Measurements from ENCODE around the gene GYPC.

DNA sequence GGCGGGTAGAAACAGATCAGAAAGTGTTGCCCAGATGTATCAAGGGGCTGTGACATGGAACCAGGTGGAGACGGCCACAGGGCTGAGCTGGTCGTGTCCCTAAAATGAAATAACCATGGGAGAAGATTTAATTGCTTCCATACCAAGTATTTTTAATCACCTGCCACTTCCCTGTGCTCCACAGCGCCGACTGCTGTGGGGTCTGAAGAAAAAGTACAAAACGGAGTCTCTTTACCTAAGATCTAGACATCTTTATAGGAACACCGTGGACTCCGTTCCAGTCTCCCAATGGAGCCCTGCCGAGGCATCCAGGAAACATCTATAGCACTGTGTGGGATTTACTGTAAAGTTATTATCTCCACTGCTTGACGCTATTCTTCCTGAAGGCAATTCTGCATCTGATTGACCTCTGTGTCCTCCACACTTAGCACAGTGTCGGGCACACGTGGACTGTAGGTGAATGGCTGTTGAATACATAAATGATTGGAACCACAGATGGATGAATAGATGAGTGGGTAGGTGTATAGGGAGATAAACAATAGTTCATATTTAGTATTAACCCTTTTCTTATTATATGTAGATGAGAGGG lies 21.6 kb upstream of the GYPC start:
- no peak for TF ChIP-seq POLR2AphosphoS5 (IDR thresholded peaks at IDR 0.05)
- no peak for TF ChIP-seq POLR2A (IDR thresholded peaks at IDR 0.05)

Data from transverse colon (tissue), 3 donors.